COR-L47 (cell line): ENCODE measurements around the gene EHD2.

Source experiments
- DNase-seq: peaks from one replicate; lab custom pipeline; 2025; lab: John Stamatoyannopoulos, UW

The EHD2 gene

DNA sequence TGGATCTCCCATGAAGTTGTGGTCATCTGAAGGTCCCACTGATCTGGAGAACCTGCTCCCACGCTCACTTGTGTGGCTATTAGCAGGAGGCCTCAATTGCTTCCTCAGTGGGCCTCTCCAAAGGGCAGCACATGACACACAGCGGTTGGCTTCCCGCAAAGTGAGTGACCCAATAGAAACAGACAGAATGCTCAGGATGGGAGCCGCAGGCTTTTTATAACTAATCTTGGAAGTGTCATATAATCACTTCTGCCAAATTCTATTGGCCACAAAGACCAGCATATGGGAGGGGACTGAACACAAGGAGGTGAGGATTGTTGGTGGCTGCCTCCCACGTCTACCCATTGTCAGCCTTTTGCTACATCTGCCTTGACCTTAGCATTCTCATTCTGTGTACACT lies 22.1 kb upstream of the EHD2 start:
- DNase-seq: no peak

DNA sequence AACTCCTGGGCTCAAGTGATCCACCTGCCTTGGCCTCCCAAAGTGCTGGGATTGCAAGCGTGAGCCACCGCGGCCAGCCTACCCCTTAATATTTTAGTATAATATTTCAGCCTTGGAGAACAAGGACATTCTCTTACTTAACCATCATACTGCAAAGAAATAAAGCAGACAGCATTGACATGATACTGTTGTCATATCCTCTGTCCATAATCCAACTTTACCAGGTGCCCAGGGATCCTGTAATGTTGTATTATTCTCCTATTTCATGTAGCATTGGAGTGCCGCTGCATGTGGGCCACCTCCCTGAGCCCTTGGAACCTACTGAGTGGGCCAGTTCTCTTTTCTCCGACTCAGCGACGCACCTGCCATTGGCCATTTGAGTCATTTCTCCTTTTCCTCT lies 21.4 kb upstream of the EHD2 start:
- DNase-seq: no peak

DNA sequence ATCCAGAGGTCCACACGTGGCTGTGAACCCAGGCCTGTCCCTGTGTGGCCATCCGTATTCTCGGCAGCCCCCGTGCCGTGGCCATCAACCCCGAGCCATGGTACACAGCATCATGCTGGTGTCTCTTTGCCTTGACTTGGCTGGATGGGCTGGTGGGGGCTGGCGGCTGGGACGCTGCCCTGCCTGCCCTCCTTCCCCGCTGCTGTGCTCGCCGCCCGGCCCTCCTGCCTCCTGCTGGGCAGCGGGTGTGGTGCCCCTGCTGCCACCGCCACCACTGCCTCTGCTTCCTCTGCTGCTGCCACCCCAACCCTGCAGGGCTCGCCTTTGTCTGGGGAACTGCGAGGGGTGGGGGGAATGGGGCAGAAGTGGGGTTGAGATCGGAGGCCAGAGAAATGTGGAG lies 19.7 kb upstream of the EHD2 start:
- no peak for DNase-seq

DNA sequence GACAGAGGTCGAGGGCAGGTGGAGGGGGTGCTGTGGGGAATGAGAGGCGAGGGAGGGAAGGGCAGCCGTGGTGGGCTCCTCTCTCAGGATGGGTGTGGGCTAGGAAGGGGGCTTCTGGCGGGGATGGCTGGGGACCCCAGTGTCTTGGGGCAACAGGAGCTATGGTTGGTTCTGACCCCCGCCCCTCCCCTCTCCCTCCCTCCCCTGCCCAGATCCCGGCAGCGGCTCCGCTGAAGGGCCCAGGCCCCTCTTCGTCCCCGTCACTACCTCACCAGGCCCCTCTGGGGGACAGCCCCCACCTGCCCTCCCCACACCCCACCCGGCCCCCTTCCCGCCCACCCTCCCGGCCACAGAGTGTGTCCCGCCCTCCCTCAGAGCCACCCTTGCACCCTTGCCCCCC lies 19.3 kb upstream of the EHD2 start:
- DNase-seq: no peak

DNA sequence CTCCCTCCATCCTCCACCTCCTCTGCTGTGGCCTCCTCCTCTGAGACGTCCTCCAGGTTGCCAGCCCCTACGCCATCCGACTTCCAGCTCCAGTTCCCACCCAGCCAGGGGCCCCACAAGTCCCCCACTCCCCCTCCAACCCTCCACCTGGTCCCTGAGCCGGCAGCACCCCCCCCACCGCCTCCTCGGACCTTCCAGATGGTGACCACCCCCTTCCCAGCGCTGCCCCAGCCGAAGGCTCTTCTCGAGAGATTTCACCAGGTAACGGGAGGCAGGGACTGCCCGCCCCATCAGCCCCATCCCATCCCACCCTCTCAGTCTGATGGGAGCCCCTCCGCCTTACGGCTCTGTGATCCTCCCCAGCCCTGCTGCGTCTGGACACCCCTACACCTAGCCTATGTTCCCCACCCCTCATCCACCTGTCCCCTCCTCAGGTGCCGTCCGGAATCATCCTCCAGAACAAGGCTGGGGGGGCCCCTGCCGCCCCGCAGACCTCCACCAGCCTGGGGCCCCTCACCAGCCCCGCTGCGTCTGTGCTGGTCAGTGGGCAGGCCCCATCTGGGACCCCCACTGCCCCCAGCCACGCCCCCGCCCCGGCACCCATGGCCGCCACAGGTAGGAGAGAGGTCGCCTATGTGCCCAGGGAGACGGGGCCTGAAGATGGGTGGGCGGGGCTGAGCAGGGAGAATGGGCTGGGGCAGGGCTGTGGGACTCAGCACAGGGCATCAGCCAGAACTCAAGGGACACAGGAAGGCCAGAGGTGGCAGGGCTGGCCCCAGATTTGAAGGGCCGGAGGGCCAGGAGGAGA lies 18.6 kb upstream of the EHD2 start:
- DNase-seq: no peak

DNA sequence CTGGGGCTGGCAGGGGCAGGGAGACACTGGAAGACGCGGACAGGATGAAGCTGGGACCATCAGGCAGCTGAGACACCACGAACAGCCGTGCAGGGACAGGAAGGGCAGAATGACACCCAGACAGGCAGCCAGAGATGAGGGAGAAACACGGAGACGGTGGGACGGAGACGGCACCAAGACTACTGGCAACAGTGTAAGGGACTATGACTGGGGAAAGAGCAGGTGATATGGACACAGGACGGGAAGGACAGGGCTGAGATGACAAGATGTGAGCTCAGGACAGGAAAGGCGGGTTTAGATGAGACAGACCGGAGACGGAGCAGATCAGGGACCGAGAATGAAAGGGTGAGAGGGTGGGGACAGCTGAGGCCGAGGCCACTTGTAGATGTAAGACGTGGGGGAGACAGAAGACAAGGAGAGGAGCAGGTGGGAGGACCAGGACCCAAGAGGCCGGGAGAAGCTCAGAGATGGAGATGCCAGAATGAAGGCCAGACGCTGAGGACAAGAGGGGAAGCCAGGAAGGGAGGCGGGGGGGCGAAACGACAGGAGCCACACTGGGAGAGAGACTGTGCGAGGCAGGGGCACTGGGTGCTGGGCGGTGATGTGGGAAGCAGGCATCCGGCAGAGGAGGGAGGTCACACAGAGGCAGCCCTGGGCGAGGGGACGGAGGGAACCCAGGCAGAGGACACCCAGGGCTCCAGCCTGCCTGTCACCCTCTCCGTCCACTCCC lies 17.5 kb upstream of the EHD2 start:
- no peak for DNase-seq

DNA sequence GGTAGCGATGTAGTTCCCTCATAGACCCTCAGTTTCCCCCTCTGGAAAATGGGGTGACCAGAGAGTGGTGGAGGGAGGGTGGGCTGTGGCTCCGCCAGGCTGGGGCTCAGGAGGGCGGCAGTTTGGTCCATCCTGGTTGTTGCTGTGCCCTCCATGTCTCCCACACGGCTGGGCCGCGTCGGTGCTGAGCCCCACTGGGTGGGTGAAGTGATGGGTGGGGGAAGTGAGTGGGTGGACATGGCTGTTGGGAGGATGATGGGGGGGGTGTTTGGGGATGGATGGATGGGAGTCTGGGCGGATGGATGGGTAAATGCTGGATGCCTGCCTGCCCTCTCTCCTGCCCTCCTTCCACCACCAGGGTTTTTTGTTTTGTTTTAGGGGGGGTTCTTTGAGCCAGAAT lies 16.6 kb upstream of the EHD2 start:
- DNase-seq: no peak

DNA sequence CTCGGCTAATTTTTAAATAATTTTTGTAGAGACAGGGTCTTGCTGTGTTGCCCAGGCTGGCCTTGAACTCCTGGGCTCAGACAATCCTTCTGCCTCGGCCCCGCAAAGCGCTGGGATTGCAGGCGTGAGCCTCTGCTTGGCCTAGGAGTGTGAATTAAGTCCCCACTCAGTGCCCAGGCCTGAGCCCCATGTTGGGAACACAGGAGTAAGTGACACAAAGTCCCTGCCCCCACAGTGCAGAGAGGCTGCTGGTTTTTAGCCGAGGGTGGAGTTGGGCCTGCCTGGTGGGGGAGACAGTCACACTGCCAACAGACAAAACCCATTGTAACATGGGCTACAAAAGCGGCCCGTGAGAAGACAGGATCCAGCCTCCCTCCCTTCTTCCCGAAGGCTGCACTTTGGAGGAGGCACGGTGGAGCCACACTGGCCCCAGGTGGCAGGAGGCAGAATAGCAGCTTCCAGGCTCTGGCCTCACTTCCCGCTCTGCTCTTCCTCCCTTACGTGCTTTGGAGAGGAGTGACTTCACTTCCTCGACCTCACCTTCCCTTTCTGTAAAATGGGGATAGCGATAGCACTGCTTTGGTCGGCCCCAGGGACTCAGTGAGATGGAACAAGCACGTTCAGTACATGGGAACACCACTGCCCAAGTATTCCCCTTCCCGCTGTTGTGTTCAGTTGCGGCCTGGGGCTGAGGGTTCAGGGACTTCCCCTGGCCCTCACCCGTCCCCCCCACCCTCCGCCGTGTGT lies 15.2 kb upstream of the EHD2 start:
- peak; percentile 65 for DNase-seq

DNA sequence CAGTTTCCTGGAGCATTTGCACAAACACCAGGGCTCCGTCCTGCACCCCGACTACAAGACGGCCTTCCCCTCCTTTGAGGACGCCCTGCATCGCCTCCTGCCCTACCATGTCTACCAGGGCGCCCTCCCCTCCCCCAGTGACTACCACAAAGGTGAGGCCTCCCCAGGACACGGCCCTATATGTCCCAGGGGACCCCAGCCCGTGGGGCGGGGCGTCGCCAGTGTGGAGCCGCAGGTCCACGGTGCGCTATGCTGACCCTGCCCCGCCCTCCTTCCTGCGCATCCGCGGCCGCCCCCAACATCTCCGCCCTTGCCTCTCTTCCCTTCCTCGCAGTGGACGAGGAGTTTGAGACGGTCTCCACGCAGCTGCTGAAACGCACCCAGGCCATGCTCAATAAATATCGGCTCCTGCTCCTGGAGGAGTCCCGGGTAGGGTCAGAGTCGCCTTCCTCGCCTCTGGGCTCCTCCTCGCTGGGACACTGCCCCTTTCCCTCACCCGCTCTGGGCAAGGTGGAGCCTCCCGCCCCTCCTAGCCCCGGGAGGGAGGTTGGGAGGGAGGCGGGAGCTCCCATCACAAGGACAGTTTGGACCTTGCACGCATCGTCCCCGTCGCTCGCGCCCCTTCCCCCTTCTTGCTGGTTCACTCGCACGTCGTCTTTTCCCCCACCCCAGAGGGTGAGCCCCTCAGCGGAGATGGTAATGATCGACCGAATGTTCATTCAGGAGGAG lies 14.4 kb upstream of the EHD2 start:
- no peak for DNase-seq

DNA sequence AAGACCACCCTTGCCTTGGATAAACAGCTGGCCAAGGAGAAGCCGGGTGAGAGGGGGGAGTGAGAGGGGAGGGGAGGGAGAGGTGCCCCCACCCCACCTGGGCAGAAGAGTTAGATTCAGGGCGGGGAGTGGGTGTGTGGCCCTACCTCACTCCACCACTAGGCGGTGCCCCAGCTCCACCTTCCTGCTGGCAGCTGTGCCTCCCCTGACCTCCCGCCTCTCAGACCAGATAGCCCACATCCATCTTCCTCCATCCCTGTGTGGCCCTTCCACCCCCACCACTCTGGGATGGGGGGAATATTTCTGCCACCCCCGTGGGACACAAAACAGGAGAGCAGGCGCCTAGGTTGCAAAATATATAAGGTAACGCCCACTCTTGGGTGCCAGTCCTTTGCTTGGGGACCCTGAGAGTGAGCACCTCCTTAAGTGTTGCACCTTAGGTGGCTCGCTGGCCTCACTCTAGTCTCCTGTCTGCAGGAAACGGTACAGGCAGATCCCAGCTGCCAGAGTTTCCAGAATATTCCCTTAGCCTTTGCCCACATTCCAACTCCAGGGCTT lies 13.8 kb upstream of the EHD2 start:
- DNase-seq: peak; percentile 33

DNA sequence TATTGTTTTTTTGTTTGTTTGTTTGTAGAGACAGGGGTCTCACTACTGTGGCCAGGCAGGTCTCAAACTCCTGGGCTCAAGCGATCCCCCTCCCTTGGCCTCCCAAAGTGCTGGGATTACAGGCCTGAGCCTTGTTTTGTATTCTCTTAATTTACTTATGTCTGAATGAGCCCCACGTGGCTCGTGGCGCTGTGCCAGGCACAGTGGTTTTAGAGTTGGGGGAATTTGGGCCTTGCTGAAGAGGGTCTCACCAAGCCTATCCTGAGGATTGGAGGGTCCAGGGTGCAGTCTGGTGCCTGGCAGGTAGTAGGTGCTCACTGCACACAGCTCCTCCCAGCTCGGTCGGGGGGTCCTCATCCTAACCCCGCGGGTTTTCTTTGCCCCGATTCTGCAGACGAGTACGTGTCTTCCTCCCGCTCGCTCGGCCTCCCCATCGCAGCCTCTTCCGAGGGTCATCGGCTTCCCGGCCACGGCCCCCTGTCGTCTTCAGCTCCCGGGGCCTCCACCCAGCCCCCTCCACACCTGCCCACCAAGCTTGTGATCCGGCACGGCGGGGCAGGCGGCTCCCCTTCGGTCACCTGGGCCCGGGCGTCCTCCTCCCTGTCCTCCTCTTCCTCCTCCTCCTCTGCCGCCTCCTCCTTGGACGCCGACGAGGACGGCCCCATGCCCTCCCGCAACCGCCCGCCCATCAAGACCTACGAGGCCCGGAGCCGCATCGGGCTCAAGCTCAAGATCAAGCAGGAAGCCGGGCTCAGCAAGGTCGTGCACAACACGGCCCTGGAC lies 12.1 kb upstream of the EHD2 start:
- no peak for DNase-seq

DNA sequence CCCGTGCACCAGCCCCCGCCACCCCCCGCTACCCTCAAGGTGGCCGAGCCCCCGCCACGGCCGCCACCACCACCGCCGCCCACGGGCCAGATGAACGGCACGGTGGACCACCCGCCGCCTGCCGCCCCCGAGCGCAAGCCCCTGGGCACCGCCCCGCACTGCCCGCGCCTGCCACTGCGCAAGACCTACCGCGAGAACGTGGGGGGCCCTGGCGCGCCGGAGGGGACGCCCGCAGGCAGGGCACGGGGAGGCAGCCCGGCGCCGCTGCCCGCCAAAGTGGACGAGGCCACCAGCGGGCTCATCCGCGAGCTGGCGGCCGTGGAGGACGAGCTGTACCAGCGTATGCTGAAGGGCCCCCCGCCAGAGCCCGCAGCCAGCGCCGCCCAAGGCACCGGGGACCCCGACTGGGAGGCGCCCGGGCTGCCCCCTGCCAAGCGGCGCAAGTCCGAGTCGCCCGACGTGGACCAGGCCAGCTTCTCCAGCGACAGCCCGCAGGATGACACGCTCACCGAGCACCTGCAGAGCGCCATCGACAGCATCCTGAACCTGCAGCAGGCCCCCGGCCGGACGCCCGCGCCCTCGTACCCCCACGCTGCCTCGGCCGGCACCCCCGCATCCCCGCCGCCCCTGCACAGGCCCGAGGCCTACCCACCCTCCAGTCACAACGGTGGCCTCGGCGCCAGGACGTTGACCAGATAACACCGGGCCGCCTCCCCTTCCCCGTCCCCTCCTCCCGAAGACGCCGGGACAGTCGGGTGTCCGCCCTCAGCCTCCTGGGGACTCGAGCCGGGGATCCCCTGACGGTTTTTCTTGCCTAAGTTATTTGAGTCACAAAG lies 11.3 kb upstream of the EHD2 start:
- DNase-seq: no peak

DNA sequence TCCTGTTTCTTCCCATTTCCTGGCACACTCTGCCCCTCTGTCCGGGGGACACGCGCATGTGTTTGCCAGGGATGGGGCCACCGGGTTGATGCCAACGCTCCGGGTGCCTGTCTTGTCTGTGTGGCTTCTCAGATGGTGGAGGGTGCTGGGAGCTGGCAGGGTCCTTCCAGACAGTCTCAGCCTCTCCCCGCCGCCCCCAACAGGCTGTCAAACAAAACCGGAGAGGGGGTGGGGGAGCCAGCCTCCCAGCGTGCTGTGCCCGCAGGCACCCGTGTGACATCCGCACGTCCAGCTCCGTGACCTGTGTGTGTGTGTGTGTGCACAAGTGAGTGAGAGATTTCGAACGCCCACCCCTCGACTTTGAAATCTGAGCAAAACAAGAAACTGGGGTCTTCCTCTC lies 10.6 kb upstream of the EHD2 start:
- no peak for DNase-seq

DNA sequence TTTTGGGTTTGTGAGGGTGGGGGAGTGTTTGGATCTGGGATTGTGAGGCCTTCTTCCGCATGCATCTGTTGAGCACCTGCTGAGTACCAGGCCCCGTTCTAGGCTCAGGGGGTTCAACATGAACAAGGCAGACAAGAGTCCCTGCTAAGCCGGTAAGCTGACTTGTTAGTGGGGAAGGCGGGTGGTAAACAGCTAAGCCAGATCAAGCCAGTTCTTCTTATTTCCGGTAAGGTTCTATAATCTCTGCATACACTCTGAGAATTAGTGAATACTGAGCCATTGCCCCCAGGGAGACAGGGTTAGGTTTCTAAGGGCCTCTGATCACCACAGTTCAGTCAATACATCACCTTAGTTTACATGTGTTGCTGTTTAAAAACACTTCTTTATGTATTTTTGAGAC lies 9.9 kb upstream of the EHD2 start:
- no peak for DNase-seq

DNA sequence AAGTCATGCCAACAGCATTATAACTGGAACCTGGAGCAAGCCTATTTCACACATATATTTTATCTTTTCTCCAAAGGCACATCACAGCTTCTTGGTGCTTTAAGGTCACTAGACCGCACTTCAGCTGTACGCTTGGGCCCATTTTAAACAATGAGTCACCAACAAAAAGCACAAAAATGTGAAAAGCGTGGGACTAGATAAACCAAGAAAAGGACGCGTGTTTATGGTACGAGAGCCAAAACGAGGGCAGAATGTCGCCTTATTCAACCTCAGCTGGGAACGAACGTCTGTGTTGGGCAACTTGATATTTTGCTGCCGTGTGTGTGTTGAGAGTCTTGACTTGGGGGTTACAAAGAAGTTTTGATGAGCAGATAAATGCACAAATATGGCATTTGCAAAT lies 9.2 kb upstream of the EHD2 start:
- no peak for DNase-seq

DNA sequence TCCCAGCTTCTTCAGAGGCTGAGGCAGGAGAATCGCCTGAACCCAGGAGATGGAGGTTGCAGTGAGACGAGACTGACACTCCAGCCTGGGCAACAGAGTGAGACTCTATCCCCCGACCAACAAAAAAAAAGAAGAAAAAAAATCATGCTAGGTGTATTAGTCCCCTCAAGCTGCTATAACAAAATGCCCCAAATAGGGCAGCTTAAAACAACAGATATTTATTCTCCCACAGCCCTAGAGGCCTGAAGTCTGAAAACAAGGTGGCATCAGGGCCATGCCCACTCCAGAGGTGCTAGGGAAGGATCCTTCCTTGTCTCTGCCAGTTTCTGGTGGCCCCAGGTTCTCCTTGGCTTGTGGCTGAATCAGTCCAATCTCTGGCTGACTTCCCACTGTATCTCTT lies 8.6 kb upstream of the EHD2 start:
- DNase-seq: no peak

DNA sequence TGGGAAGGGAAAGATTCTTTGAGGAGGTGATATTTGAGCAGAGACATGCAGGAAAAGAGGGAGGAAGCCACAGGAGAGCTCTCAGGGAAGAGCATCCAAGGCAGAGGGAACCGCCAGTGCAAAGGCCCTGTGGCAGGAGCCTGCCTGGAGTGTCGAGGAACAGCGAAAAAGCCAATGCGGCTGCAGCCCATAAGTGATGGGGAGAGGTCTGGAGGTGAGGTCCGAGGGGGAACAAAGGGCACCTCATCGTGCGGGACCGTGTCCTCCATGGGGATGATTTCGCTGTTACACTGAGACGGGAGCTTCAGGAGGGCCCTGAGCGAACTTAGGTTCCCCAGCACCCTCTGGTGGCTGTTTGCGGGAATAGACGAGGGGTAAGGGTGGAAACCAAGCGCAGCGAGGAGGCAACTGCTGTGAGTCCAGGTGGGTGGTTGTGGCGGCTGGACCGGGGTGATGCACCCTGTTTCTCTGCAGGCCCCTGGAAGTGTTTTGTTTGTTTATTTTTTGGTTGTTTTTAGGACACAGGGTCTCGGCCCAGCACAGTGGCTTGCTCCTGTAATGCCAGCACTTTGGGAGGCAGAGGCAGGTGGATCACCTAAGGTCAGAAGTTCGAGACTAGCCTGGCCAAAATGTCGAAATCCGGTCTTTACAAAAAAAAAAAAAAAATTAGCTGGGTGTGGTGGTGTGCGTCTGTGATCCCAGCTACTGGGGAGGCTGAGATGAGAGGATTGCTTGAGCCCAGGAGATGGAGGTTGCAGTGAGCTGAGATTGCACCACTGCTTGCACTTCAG lies 5.9 kb upstream of the EHD2 start:
- DNase-seq: peak; percentile 66

DNA sequence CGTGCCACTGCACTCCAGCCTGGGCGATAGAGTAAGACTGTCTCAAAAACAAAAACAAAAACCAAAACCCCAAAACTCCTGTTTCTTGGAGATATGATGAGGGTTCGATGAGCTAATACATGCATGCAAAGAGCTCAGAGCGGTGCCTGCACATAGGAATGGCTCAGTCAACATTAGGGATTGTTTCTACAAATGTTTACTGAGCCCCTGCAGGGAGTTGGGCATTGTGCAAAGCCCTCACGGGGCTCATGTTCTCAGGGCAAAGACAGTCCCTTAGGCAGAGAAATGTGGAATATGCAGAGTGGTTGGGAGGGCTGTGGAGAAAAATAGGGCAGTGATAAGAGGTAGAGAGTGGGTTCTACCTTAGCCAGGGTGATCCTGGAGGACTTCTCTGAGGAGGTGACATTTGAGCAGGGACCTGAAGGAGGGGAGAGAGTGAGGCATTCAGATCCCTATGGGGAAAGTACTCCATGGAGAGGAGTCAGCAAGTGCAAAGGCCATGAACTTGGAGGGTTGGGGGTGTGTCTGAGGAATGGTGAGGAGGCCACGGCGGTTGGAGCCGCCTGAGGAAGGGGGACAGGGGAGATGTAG lies 1.5 kb upstream of the EHD2 start:
- DNase-seq: no peak

DNA sequence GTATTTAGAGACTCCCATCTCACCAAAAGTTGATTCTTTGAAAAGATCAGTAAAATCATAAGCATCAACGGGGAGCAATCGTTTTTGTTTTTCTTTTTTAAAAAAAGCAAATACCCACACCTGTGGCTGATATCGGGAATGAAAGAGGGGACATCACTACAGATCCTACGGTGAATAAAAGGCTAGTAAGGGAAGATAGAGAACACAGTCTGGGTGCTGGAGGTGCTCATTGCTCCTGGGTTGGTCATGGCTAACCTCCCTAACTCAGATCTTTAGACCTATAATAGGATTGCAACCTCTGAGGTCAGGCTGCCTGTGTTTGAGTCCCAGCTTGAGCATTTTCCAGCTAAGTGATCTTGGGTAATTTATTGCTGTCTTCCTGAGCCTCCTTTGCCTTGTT lies 1.1 kb downstream of the EHD2 start:
- DNase-seq: no peak
